GM18502 (cell line): Measurements from ENCODE around the gene DGKZ.

ENCODE experiments used
- ATAC-seq: cut with Tn5 transposase; IDR thresholded peaks from one replicate; pipeline ENCODE4 v1.9.1; 2021; ENCODE audit warnings: mild to moderate bottlenecking; ENCODE audit not compliant: unreplicated experiment, poor library complexity

The DGKZ gene

GRCh38 chr11:46345131-46345597 lies 2.1 kb upstream of the DGKZ start:
- no peak for ATAC-seq

- ATAC-seq, result no peak
These were observed 1.3 kb upstream of the DGKZ start for GRCh38 chr11:46345881-46346484.

GRCh38 chr11:46347637-46348311 lies 511 bp downstream of the DGKZ start:
- ATAC-seq, result no peak

GRCh38 chr11:46348566-46349401 lies 1.5 kb downstream of the DGKZ start:
- ATAC-seq, result no peak

- no peak for ATAC-seq
These were observed 3.4 kb downstream of the DGKZ start for GRCh38 chr11:46350695-46351094.

GRCh38 chr11:46351148-46351547 lies 3.9 kb downstream of the DGKZ start:
- ATAC-seq, result no peak

GRCh38 chr11:46351606-46352005 lies 4.3 kb downstream of the DGKZ start:
- ATAC-seq, result no peak

GRCh38 chr11:46352063-46352841 lies 5.0 kb downstream of the DGKZ start:
- no peak for ATAC-seq

- ATAC-seq, result no peak
These were observed 6.4 kb downstream of the DGKZ start for GRCh38 chr11:46353698-46354097.

GRCh38 chr11:46356924-46357482 lies 9.7 kb downstream of the DGKZ start:
- ATAC-seq, result no peak

GRCh38 chr11:46357483-46357936 lies 10.2 kb downstream of the DGKZ start:
- ATAC-seq, result no peak

GRCh38 chr11:46359953-46360352 lies 12.7 kb downstream of the DGKZ start:
- ATAC-seq, result no peak

- ATAC-seq, result no peak
These were observed 13.6 kb downstream of the DGKZ start for GRCh38 chr11:46360878-46361277.

- peak; percentile 92 for ATAC-seq
These were observed 14.3 kb downstream of the DGKZ start for GRCh38 chr11:46361283-46362155.

- no peak for ATAC-seq
These were observed 15.1 kb downstream of the DGKZ start for GRCh38 chr11:46362156-46363030.

GRCh38 chr11:46363031-46363407 lies 15.8 kb downstream of the DGKZ start:
- no peak for ATAC-seq

- no peak for ATAC-seq
These were observed 16.3 kb downstream of the DGKZ start for GRCh38 chr11:46363455-46364005.

- no peak for ATAC-seq
These were observed 16.8 kb downstream of the DGKZ start for GRCh38 chr11:46364056-46364455.
